Neutrophil (primary cell): Measurements from ENCODE around the gene SBNO1.

ENCODE experiments used
- H3K27ac ChIP-seq: fragments of 200-600 bp; sonication (generic); 2 replicates; pipeline ENCODE4 v1.5.1; 2016; ENCODE audit warnings: mild to moderate bottlenecking, moderate library complexity
- H3K27me3 ChIP-seq: fragments of 200-600 bp; sonication (generic); 2 replicates; pipeline ENCODE4 v1.6.0; 2016; ENCODE audit warnings: mild to moderate bottlenecking
- H3K36me3 ChIP-seq: fragments of 200-600 bp; sonication (generic); 2 replicates; pipeline ENCODE4 v1.5.1; 2017
- H3K4me1 ChIP-seq, 2 experiments: fragments of 200-600 bp in 1 of 2; sonication (generic) in 1 of 2; 1 replicate in 1 of 2; 2 replicates in 1 of 2; pipeline versions ENCODE4 v1.5.1 to v1.6.1; 2013 to 2016; ENCODE audit warnings: low read depth in 1 of 2, low read length in 1 of 2, mild to moderate bottlenecking in 1 of 2, moderate library complexity in 1 of 2; ENCODE audit not compliant: control insufficient read depth in 1 of 2, insufficient read depth in 1 of 2
- H3K4me3 ChIP-seq, 2 experiments: fragments of 200-600 bp in 1 of 2; sonication (generic) in 1 of 2; 1 replicate in 1 of 2; 2 replicates in 1 of 2; pipeline ENCODE4 v1.5.1; 2013 to 2016; ENCODE audit warnings: low read depth in 1 of 2, low read length in 1 of 2, mild to moderate bottlenecking in 1 of 2, moderate library complexity in 1 of 2
- H3K9me3 ChIP-seq: fragments of 200-600 bp; sonication (generic); 2 replicates; pipeline ENCODE4 v1.5.1; 2016
- CTCF ChIP-seq: fragments of 200-600 bp; sonication (generic); IDR thresholded peaks from 2 replicates; pipeline ENCODE4 v1.5.1; 2016; ENCODE audit warnings: antibody characterized with exemption

Gene SBNO1

DNA sequence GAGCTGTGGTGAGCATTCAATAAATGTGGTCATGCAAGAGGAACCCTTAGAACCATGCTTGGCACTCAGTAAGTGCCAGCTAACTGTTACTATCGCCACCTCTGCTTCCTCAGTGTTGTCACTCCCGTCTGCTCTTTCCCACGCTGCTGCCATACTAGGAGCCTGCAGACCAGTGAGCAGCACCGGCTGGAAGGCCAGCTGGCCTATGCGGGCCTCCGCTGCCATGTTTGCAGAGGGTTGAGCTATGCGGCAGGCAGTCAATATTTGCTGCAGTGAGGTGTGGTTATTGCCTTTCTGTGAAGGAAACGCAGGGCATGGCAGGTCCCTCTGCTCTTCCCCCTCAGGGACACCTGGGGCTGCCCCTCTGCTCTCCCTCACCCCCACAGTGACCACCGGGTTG, 32.3 kb upstream of the SBNO1 start:
- Histone ChIP-seq H3K9me3 (no peaks in the 10 kb centered on the region), H3K36me3 (peaks cover 81% of the 10 kb centered on the region), H3K4me3 (no peak overlapping the region), H3K4me1 (peaks cover 12 to 17% of the 10 kb centered on the region in 2 experiments), H3K27ac (no peak overlapping the region), H3K27me3 (no peaks in the 10 kb centered on the region)
- no peak for TF ChIP-seq CTCF

- Histone ChIP-seq H3K4me3 (no peak overlapping the region), H3K36me3 (peaks cover 81% of the 10 kb centered on the region), H3K27ac (no peak overlapping the region), H3K4me1 (peaks cover 17 to 21% of the 10 kb centered on the region in 2 experiments), H3K27me3 (no peaks in the 10 kb centered on the region), H3K9me3 (no peaks in the 10 kb centered on the region)
- no peak for TF ChIP-seq CTCF
Observed at GRCh38 chr12:123396543-123396942, 31.9 kb upstream of the SBNO1 start.

DNA sequence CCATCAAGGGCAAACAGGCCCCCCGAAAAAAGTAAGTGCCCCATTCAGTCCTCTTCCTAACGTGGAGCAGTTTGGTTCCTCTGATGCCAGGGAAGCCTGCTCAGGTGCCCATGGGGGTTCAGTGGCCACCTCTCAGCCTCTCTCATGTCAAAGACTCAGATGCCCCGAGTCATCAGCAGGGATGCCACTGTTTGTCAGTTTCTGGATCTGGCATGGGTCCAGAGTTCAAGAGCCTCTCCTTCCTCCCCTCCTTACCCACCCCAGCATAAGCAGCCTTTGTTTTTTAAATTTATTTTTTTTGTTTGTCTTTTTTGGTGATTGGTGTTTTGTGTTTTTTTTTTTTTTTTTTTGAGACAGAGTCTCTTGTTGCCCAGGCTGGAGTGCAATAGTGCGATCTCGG, 30.6 kb upstream of the SBNO1 start:
- H3K27ac ChIP-seq, result no peak overlapping the region
- no peaks in the 10 kb centered on the region for H3K9me3 ChIP-seq
- no peak overlapping the region for H3K4me3 ChIP-seq
- H3K27me3 ChIP-seq, result no peaks in the 10 kb centered on the region
- H3K36me3 ChIP-seq, result peaks cover 78% of the 10 kb centered on the region
- no peak for TF ChIP-seq CTCF
- peaks cover 30 to 34% of the 10 kb centered on the region in 2 experiments for H3K4me1 ChIP-seq

DNA sequence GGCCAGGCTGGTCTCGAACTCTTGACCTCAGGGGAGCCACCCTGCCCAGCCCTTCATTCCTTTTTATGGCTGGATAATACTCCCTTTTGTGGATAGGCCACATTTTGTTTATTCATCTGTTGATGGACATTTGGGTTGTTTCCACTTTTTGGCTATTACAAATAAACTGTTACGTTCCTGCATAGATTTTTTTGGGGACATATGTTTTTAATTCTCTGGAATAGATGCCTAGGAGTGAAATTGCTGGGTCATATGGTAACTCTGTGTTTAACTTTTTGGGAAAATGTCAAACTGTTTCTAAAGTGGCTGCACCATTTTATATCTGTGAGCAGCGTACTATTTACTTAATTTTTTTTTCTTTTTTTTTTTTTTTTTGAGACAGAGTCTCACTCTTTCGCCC, 29.1 kb upstream of the SBNO1 start:
- H3K9me3 ChIP-seq, result no peaks in the 10 kb centered on the region
- H3K36me3 ChIP-seq, result peaks cover 65% of the 10 kb centered on the region
- no peak overlapping the region for H3K4me3 ChIP-seq
- TF ChIP-seq CTCF, result no peak
- peaks cover 37 to 41% of the 10 kb centered on the region in 2 experiments for H3K4me1 ChIP-seq
- no peaks in the 10 kb centered on the region for H3K27me3 ChIP-seq
- no peak overlapping the region for H3K27ac ChIP-seq

GRCh38 chr12:123391546-123392343, 27.1 kb upstream of the SBNO1 start:
- H3K4me1 ChIP-seq, result peaks cover 54 to 57% of the 10 kb centered on the region in 2 experiments
- H3K27me3 ChIP-seq, result no peaks in the 10 kb centered on the region
- no peak for TF ChIP-seq CTCF
- H3K4me3 ChIP-seq, result peak overlapping the region; percentile 69 to 77
- peaks cover 46% of the 10 kb centered on the region for H3K36me3 ChIP-seq
- peak overlapping the region; percentile 89 for H3K27ac ChIP-seq
- no peaks in the 10 kb centered on the region for H3K9me3 ChIP-seq
